A549 (cell line): ENCODE data around the gene IFNA4.

Source experiments
- CHD4 ChIP-seq: fragments of 200-600 bp; sonication (generic); IDR thresholded peaks from 2 replicates; pipeline ENCODE4 v1.6.1; 2016; ENCODE audit warnings: antibody characterized with exemption, mild to moderate bottlenecking, borderline replicate concordance
- EP300 ChIP-seq, 2 experiments: fragments of >200 bp; sonication (Bioruptor Twin); formaldehyde crosslinking; IDR thresholded peaks; 2 replicates in 1 of 2; 3 replicates in 1 of 2; pipeline ENCODE4 v1.6.1; 2016 to 2017
- HOXA7 ChIP-seq: fragments of 250-450 bp; sonication (Bioruptor Pico); IDR thresholded peaks from 2 replicates; pipeline ENCODE4 v1.5.0; 2020; ENCODE audit warnings: mild to moderate bottlenecking, moderate library complexity
- KDM1A ChIP-seq: fragments of 200-600 bp; sonication (generic); IDR thresholded peaks from 2 replicates; pipeline ENCODE4 v1.6.1; 2016; ENCODE audit warnings: low read depth, mild to moderate bottlenecking
- RARB ChIP-seq: fragments of 250-450 bp; sonication (Bioruptor Pico); IDR thresholded peaks from 2 replicates; pipeline ENCODE4 v1.8.0; 2021; ENCODE audit warnings: mild to moderate bottlenecking, moderate library complexity
- TF ChIP-seq, protein P1 (sequence below): fragments of >200 bp; sonication (Bioruptor Twin); formaldehyde crosslinking; IDR thresholded peaks from 3 replicates; pipeline ENCODE4 v1.5.1; 2016

- TF ChIP-seq EP300 (IDR thresholded peaks at IDR 0.05), result no peak
- no peak for TF ChIP-seq CHD4
- TF ChIP-seq, protein P1, sequence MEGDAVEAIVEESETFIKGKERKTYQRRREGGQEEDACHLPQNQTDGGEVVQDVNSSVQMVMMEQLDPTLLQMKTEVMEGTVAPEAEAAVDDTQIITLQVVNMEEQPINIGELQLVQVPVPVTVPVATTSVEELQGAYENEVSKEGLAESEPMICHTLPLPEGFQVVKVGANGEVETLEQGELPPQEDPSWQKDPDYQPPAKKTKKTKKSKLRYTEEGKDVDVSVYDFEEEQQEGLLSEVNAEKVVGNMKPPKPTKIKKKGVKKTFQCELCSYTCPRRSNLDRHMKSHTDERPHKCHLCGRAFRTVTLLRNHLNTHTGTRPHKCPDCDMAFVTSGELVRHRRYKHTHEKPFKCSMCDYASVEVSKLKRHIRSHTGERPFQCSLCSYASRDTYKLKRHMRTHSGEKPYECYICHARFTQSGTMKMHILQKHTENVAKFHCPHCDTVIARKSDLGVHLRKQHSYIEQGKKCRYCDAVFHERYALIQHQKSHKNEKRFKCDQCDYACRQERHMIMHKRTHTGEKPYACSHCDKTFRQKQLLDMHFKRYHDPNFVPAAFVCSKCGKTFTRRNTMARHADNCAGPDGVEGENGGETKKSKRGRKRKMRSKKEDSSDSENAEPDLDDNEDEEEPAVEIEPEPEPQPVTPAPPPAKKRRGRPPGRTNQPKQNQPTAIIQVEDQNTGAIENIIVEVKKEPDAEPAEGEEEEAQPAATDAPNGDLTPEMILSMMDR, result no peak
- TF ChIP-seq RARB (CRISPR knock-in tag), result no peak
- TF ChIP-seq HOXA7 (CRISPR knock-in tag), result no peak
- TF ChIP-seq KDM1A, result no peak
These were observed 15.2 kb downstream of the IFNA4 start for GRCh38 chr9:21172156-21172555.
